Panc1 (cell line): Measurements from ENCODE around the gene C22orf23. TPM values are rescaled to one million over a fixed set of nuclear protein-coding genes. Genes with fewer than 3 reads are reported as not detected.

Experiments
- ATAC-seq: fragments of 200-7000 bp; cut with Tn5 transposase; 2 replicates; pipeline ENCODE4 v1.9.1; 2020; ENCODE audit warnings: mild to moderate bottlenecking, moderate library complexity
- BruUV-seq: library from RNA; stranded (reverse); fragments of 400-500 nt; replicated peaks from 2 replicates; lab custom pipeline; 2021; lab: Mats Ljungman, UMichigan
- CTCF ChIA-PET: fragments of 300-600 bp; sonication (Branson Sonifier 250); formaldehyde crosslinking; loops from one replicate; lab custom pipeline; 2022; ENCODE audit warnings: antibody characterized with exemption; lab: Charles Lee
- POLR2A ChIA-PET: fragments of 300-600 bp; sonication (Branson Sonifier 250); formaldehyde crosslinking; loops from one replicate; lab custom pipeline; 2022; ENCODE audit warnings: antibody characterized with exemption; lab: Charles Lee
- DNase-seq: peaks from one replicate; pipeline ENCODE4 v3.0.0-alpha.2; 2010; ENCODE audit warnings: low read depth, low spot score
- H3K27ac ChIP-seq: 2 replicates; pipeline ENCODE4 v1.5.1; 2011; ENCODE audit warnings: mild to moderate bottlenecking, low read length, inconsistent platforms
- H3K27me3 ChIP-seq: fragments of 200-500 bp; sonication (Bioruptor generic); 2 replicates; pipeline ENCODE4 v1.6.0; 2014; ENCODE audit warnings: low read length, inconsistent platforms; ENCODE audit not compliant: control insufficient read depth, insufficient read depth
- H3K36me3 ChIP-seq: fragments of 200-500 bp; sonication (Bioruptor generic); 2 replicates; pipeline ENCODE4 v1.5.1; 2014; ENCODE audit warnings: inconsistent platforms, mild to moderate bottlenecking, low read length, moderate library complexity; ENCODE audit not compliant: control insufficient read depth, insufficient read depth
- H3K4me1 ChIP-seq: 2 replicates; pipeline ENCODE4 v1.5.1; 2011; ENCODE audit warnings: inconsistent platforms, mild to moderate bottlenecking, low read length, moderate library complexity; ENCODE audit not compliant: control insufficient read depth, insufficient read depth
- H3K4me3 ChIP-seq, 2 experiments: 2 replicates each; pipeline ENCODE4 v1.5.1; 2011 to 2012; ENCODE audit warnings: low read depth in 2 of 2, low read length in 2 of 2, mild to moderate bottlenecking in 2 of 2, inconsistent platforms in 1 of 2, moderate library complexity in 1 of 2
- H3K9me3 ChIP-seq: fragments of 200-500 bp; sonication (Bioruptor generic); 2 replicates; pipeline ENCODE4 v1.5.1; 2014; ENCODE audit warnings: low read depth, mild to moderate bottlenecking, inconsistent platforms, low read length, moderate library complexity; ENCODE audit not compliant: control insufficient read depth, insufficient read depth
- POLR2AphosphoS5 ChIP-seq: IDR thresholded peaks from 2 replicates; pipeline ENCODE4 v1.6.1; 2012; ENCODE audit warnings: mild to moderate bottlenecking, low read depth, low read length, moderate library complexity
- SIN3A ChIP-seq: IDR thresholded peaks from 2 replicates; pipeline ENCODE4 v1.6.1; 2012; ENCODE audit warnings: low read depth, mild to moderate bottlenecking, low read length, moderate library complexity, borderline replicate concordance; ENCODE audit not compliant: insufficient read depth
- TCF7L2 ChIP-seq: IDR thresholded peaks from 2 replicates; pipeline ENCODE4 v1.6.1; 2011; ENCODE audit warnings: mild to moderate bottlenecking, low read depth, low read length, inconsistent platforms
- in situ Hi-C: cut with HindIII; loops from 2 replicates; pipeline ENCODE4 v1.10.0; 2016; ENCODE audit warnings: low sequenced_read_pairs, low pct_unique_long_range_greater_than_20kb
- intact Hi-C: fragments of 100-400 bp; cut with micrococcal nuclease; formaldehyde crosslinking; loops from one replicate; pipeline ENCODE4 v1.10.0; 2022; ENCODE audit not compliant: unreplicated experiment
- total RNA-seq: library from RNA; stranded (reverse); gene quantifications from one replicate; pipeline ENCODE4 v1.2.1, GENCODE V29; 2021; ENCODE audit not compliant: unreplicated experiment
- TF ChIP-seq, protein P1 (sequence below): fragments of 450-650 bp; IDR thresholded peaks from 2 replicates; pipeline ENCODE4 v1.5.1; 2017; ENCODE audit warnings: mild to moderate bottlenecking
- TF ChIP-seq, protein P2 (sequence below), 2 experiments: IDR thresholded peaks; 2 replicates each; pipeline ENCODE4 v1.6.1; 2011 to 2012; ENCODE audit warnings: low read depth in 2 of 2, control low read depth in 1 of 2, low read length in 1 of 2, mild to moderate bottlenecking in 1 of 2, moderate library complexity in 1 of 2; ENCODE audit not compliant: insufficient read depth in 1 of 2

Gene C22orf23
- total RNA-seq, 1 experiment from 2014 or later = 0.49 TPM

DNA sequence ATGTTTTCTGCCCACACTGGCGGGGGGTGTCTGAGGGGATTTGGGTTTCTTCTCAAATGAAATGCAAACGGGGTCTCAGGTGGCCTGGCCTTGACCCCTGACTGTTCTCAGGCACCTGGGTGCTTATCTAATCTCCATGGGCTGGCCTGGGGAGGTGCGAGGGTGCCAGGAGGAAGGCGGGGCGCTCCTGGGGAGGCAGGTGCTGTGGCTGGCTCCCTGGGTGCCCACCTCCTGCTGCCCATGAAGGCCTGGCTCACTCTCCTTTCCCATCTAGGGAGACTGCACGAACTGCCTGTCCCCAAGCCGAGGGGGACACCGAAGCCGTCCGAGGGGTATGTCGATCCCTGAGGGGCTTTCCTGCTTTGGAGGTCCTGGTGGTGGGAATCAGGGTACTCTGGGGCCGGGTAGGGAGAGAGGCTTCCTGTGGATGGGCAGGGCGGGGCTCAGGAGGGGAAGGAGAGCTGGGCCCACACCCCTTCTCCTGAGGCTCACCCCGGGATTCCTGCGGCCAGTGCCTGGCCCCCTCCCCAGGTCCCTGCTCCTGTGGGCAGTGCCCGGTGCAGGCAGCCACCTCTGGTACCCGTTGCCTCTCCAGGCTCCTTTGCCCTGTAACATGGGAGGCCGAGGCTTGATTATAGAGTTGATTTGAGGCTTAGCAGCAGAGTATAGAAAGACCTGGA, 28.9 kb downstream of the C22orf23 start:
- DNase-seq (no peak), ATAC-seq (no peak)
- TF ChIP-seq POLR2AphosphoS5 = no peak
- TF ChIP-seq, protein P1, sequence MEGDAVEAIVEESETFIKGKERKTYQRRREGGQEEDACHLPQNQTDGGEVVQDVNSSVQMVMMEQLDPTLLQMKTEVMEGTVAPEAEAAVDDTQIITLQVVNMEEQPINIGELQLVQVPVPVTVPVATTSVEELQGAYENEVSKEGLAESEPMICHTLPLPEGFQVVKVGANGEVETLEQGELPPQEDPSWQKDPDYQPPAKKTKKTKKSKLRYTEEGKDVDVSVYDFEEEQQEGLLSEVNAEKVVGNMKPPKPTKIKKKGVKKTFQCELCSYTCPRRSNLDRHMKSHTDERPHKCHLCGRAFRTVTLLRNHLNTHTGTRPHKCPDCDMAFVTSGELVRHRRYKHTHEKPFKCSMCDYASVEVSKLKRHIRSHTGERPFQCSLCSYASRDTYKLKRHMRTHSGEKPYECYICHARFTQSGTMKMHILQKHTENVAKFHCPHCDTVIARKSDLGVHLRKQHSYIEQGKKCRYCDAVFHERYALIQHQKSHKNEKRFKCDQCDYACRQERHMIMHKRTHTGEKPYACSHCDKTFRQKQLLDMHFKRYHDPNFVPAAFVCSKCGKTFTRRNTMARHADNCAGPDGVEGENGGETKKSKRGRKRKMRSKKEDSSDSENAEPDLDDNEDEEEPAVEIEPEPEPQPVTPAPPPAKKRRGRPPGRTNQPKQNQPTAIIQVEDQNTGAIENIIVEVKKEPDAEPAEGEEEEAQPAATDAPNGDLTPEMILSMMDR = no peak
- TF ChIP-seq TCF7L2 = no peak
- no peak for TF ChIP-seq SIN3A
- TF ChIP-seq, protein P2, sequence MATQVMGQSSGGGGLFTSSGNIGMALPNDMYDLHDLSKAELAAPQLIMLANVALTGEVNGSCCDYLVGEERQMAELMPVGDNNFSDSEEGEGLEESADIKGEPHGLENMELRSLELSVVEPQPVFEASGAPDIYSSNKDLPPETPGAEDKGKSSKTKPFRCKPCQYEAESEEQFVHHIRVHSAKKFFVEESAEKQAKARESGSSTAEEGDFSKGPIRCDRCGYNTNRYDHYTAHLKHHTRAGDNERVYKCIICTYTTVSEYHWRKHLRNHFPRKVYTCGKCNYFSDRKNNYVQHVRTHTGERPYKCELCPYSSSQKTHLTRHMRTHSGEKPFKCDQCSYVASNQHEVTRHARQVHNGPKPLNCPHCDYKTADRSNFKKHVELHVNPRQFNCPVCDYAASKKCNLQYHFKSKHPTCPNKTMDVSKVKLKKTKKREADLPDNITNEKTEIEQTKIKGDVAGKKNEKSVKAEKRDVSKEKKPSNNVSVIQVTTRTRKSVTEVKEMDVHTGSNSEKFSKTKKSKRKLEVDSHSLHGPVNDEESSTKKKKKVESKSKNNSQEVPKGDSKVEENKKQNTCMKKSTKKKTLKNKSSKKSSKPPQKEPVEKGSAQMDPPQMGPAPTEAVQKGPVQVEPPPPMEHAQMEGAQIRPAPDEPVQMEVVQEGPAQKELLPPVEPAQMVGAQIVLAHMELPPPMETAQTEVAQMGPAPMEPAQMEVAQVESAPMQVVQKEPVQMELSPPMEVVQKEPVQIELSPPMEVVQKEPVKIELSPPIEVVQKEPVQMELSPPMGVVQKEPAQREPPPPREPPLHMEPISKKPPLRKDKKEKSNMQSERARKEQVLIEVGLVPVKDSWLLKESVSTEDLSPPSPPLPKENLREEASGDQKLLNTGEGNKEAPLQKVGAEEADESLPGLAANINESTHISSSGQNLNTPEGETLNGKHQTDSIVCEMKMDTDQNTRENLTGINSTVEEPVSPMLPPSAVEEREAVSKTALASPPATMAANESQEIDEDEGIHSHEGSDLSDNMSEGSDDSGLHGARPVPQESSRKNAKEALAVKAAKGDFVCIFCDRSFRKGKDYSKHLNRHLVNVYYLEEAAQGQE (IDR thresholded peaks at IDR 0.05; ENCODE audit: insufficient read depth in 1 of 2, low read depth in 2 of 2, low read length in 1 of 2) = no peak
- in situ Hi-C loops = no loop called here
- ChIA-PET POLR2A (interaction anchor here (0.6 kb wide), 1 partner anchor 46 kb away, joined by 16 read pairs; no protein-coding TSS in a partner anchor), CTCF (no interaction called here)
- BruUV-seq = no TSS peak
- Histone ChIP-seq H3K4me3 (no peak overlapping the region), H3K9me3 (no peaks in the 10 kb centered on the region), H3K27ac (no peak overlapping the region), H3K27me3 (no peaks in the 10 kb centered on the region), H3K36me3 (no peaks in the 10 kb centered on the region), H3K4me1 (no peaks in the 10 kb centered on the region)
- intact Hi-C loops = no loop called here

DNA sequence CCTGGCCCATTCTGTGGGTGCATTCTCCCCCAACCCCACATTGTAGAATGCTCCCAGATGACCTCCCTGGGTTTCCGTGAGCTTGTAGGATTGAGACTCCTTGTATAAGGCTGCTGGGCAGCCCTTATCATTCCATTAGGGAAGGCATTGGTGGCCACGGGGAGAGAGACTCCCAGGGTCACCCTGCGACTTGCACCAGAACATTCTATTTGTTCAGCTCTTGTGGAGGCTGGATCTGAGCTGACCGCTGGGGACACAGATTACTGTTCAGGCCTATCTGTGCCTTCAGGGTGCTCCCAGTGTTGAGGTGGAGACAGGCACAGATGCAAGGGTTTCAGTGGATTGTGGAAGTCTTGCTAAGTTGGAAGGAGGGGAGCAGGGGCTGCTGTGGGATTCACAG, 29.5 kb downstream of the C22orf23 start:
- in situ Hi-C loops (no loop called here), intact Hi-C loops (no loop called here)
- Histone ChIP-seq H3K4me3 (no peak overlapping the region), H3K4me1 (no peaks in the 10 kb centered on the region), H3K36me3 (no peaks in the 10 kb centered on the region), H3K9me3 (no peaks in the 10 kb centered on the region), H3K27me3 (no peaks in the 10 kb centered on the region), H3K27ac (no peak overlapping the region)
- ATAC-seq = no peak
- CTCF ChIA-PET = no interaction called here
- POLR2A ChIA-PET = no interaction called here
- DNase-seq = no peak
- TF ChIP-seq POLR2AphosphoS5 (no peak), SIN3A (no peak), TCF7L2 (no peak)
- TF ChIP-seq, protein P2 (IDR thresholded peaks at IDR 0.05; ENCODE audit: insufficient read depth in 1 of 2, low read depth in 2 of 2, low read length in 1 of 2) = no peak
- TF ChIP-seq, protein P1 = no peak
- BruUV-seq = no TSS peak
